ENCODE measurements around the gene AEBP2.

Gene AEBP2

GRCh38 chr12:19553175-19553574, 113.9 kb downstream of the AEBP2 start:
- DNase-seq (ENCODE audit: low spot score), result no peak

- no peak for DNase-seq (ENCODE audit: low spot score)
Observed at GRCh38 chr12:19561411-19561961, 122.2 kb downstream of the AEBP2 start.
